Glomerular visceral epithelial cell (primary cell): ENCODE measurements around the gene TMEM33.
A peak's percentile ranks its signal among the peaks of the same experiment; 100 is the strongest.
"Not testable (repeated sequence)": the region's sequence is repeated elsewhere in the genome, so short reads cannot be mapped to it uniquely, and the experiment has no call there.

Experiments
- DNase-seq: peaks from one replicate; pipeline ENCODE4 v3.0.0-alpha.2; 2016; ENCODE audit errors: extremely low spot score

TMEM33 gene

GRCh38 chr4:41934901-41935651 lies at the start of gene TMEM33:
Gene TMEM33 (plus strand): TSS chr4:41935429. CDS start chr4:41935485, 56 bp downstream.
- peak; percentile 86 for DNase-seq

DNA sequence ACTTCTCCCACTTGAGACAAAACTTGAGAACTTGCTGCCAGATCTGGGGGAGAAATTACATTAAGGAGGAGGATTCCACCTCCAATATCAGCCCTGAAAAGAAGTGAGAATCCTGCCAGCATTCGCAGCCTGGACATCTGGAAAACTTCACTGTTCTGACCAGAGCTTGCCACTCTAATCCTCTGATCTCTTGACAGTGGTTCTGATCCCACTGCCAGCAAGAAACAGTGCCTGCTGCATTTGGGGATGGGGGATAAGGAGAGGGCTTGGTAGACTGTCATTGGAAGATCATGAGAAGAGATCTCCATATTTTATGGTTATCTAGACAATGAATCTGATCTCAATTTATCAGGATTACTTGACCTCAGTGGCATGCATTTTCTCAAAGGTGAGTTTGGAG lies 49.8 kb upstream of the TMEM33 start:
- DNase-seq = no peak

DNA sequence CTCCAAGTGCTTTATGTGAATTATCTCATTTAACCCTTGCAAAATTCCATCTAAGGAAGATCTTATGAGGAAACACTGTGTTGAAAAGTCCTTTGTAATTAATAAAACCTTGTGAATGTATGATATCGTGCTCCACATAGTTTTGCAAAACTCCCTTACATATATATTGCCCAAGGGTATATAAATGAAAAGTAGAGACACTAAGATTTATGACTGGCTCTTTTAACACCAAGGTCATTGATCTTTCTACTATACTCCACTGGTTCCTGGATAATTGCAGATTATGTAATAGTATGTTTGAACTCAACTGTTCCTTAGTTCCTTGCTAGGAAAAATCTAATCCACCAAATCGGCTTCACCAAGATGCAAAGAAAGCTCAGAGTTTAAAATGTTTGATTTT lies 48.0 kb upstream of the TMEM33 start:
- no peak for DNase-seq

DNA sequence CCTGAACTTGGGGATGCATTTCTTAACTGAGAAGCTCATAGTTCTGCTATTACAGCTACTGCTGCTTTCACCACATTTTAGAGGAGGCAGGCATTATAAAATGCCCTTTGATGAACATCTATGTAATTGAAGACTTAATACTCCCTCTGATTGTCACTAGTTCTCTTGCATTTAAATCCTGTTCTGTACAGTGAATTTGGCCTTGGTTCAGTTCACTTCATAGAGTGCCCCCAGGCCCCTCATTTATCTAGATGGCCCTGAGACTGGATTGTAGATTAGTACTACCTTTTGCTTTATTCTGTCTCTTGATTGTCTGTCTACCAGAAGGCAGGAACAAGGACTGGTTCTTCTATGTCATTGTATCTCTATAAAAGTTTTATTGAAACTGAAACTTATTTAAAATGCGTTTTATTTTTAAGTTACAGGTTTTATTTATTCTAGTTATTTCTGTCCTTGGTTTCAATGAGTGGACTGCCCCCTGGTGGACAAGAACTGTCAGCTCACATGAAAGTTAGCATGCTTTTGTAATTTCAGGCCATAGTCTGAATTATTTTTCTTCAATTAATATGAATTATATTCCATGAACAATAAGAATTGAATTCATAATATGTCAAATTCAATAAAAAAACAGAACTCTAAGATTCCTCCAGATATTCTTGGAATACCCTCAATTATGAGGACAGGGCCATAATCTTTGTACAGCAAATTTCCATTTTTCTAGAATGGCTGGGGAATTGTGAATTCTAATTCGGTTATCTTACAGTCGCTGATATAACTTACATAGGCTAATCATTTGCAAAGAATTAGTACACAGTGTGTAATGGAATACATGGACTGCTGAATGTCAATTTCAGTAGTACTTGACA lies 47.2 kb upstream of the TMEM33 start:
- peak; percentile 43 for DNase-seq

- DNase-seq = no peak
Observed at GRCh38 chr4:41888687-41889074, 46.5 kb upstream of the TMEM33 start.

DNA sequence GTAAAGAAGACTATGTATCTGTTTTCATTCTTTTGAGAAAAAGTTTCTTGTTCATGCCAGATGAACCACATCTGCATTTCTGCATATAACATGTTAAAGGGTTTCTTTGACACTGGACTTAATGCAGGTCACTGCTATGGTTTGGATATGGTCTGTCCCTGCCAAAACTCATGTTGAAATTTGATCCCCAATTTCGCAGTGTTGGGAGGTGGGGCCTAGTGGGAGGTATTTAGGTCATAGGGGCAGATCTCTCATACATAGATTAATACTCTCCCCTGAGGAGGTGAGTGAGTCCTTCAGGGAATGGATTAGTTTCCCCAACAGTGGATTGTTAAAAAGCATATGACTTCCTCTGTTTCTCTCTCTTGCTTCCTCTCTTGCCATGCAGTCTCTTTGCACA lies 45.9 kb upstream of the TMEM33 start:
- DNase-seq = no peak

- DNase-seq = no peak
Observed at GRCh38 chr4:41890085-41890484, 45.1 kb upstream of the TMEM33 start.

DNA sequence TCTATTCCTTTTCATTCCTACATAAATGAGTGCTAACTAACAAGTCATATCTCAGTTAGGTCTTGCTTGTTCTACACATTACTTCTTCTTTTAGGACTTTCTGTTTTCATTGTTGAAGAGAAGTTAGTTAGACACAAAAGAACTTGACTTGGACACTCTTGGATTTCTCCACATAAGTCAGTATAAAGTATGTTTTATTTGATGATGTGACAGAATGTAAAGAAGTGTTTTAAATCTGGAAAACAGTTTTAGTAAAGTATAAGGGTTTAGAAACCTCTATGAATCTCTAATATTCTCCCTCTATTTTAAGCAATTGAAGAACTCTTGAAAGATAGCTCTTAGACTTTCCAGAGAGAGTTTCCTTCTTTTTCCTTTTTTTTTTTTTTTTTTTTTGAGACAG lies 38.6 kb upstream of the TMEM33 start:
- no peak for DNase-seq

DNA sequence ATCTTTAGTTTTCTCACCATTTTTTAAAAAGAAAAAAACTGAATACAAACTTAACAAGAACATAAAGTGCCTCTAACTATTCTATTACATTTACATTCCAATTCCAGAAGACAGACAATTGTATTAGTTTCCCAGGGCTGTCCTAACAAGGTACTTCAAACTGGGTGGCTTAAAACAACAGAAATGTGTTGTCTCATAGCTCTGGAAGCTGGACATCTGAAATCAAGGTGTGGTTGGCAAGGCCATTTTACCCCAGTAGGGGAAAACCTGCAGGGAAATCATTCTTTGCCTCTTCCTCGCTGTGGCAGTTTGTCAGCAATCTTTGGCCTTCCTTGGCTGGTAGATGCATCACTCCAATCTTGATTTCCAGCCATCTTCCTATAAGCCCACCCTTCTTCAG lies 37.5 kb upstream of the TMEM33 start:
- no peak for DNase-seq

DNA sequence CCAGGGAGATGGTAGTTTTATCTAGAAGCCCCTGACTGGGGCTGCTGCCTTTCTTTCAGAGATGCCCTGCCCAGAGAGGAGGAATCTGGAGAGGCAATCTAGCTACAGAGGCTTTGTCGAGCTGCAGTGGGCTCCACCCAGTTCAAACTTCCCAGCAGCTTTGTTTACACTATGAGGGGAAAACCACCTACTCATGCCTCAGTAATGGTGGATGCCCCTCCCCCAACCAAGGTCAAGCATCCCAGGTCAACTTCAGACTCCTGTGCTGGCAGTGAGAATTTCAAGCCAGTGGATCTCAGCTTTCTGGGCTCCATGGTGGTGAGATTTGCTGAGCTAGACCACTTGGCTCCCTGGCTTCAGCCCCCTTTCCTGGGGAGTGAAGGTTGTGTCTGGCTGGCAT lies 26.1 kb upstream of the TMEM33 start:
- not testable (repeated sequence) for DNase-seq

DNA sequence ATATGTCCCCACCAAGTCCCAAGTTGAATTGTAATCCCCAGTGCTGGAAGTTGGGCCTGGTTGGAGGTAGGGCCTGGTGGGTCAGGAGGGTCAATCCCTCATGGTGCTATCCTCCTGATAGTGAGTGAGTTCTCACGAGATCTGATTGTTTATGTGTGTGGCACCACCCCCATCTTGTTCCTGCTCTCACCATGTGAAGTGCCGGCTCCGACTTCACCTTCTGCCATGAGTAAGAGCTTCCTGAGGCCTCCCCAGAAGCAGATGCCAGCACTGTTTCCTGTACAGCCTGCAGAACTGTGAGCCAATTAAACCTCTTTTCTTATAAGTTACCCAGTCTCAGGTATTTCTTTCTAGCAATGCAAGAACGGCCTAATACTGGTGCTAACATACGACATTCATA lies 22.7 kb upstream of the TMEM33 start:
- DNase-seq = no peak

DNA sequence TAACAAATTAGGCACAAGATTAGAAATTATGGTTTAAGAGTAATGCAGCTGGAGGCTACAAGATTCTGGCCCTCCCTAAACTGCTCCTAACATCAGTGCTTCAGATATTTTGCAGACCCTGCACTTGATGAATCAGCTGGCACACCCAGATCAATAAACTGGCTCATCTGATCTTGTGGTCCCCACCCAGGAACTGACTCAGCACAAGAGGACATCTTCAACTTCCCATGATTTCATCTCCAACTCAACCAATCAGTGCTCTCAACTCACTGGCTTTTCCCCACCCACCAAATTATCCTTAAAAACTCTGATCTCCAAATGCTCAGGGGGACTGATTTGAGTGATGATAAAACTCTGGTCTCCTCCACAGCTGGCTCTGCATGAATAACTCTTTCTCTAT lies 21.7 kb upstream of the TMEM33 start:
- DNase-seq = no peak

- DNase-seq = no peak
Observed at GRCh38 chr4:41918278-41918677, 17.0 kb upstream of the TMEM33 start.

DNA sequence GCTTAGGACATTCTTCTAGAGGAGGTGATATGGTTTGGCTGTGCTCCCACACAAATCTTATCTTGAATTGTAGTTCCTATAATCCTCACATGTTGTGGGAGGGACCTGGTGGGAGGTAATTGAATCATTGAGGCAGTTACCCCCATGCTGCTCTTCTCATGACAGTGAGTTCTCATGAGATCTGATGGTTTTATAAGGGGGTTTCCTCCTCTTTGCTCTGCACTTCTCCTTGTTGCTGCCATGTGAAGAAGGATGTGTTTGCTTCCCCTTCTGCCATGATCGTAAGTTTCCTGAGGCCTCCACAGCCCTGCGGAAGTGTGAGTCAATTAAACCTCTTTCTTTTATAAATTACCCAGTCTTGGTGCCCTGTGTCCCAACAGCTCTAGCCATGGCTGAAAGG lies 14.8 kb upstream of the TMEM33 start:
- DNase-seq = not testable (repeated sequence)

DNA sequence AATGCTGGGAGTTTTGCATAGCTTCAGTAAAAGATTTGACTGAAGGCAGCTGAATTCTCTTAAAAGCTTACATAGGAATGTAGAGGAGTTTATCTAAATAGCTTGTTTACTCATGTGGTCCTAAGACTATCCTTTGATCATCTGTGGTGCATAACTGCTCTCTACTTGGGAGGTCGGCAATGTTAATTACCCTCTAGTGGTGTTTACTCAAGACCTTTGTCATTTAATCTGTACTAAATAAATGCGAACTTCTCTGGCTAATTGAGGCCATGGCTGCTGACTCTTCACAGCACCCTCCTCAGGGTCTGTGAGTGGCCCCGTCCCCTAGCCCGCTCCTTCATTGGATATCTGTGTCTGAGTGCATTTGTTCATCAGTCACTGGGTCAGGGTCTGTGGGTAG lies 13.8 kb upstream of the TMEM33 start:
- no peak for DNase-seq

DNA sequence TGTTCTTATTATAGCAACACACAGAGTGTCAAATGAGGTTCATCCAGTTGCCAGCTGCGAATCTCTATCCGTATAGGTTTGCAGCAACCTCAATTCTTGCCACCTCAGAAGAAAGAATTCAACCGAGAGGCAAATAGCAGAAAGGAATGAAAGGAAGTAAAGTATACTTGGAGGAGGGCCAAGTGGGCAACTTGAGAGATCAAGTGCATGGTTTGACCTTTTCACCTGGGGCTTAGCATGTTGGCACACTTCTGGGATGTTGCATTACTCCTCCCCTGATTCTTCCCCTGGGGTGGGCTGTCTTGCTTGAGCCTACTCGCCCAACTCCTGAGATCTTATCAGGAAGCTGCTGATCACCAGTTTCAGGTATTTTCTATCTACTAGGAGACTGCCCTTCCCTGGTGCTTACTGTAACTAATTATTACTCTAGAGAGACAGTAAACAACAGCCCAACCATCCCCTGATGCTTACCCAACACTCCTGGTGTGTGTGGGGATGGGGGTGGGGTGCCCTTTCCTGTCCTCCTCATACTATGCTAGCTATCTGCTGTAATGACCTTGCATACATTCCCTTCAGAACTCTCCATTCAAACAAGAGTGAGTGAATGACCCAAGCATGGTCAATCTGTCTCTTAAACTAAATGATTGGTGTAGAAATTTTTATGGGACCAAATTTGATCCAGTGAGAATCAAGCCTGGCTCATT lies 7.3 kb upstream of the TMEM33 start:
- no peak for DNase-seq

DNA sequence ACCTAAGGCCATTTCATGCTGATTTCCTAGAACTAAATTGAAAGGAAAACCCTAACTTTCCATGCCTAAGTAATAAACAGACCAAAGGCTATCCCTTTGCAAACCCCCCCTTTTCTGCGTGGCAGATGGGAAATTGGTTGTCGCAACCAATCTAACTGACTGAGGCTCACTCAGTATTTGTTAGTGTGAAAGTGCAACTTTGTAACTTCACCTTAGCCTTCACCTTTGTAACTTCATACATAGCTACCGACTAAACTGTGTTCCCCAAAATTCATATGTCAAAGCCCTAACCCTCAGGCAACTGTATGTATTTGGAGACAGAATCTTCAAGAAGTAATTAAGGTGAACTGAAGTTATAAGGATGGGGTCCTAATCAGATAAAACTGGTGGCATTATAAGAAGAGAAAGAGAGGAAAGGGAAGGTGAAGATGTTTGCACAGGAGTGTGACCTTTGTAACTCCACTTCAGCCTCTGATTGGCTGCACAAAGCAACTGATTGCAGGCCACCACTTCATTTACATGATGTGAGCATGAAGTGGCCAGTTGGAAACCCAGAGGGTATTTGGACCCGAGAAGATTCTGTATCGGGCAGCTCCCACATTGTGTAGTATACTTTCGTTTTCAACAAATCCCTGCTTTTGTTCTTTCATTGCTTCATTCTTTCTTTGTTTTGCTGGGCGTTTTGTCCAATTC lies 4.9 kb upstream of the TMEM33 start:
- no peak for DNase-seq

GRCh38 chr4:41932988-41933387 lies 2.2 kb upstream of the TMEM33 start:
- DNase-seq = no peak

GRCh38 chr4:41933997-41934503 lies 1.2 kb upstream of the TMEM33 start:
- DNase-seq = no peak

GRCh38 chr4:41934514-41934900 lies 722 bp upstream of the TMEM33 start:
- no peak for DNase-seq

DNA sequence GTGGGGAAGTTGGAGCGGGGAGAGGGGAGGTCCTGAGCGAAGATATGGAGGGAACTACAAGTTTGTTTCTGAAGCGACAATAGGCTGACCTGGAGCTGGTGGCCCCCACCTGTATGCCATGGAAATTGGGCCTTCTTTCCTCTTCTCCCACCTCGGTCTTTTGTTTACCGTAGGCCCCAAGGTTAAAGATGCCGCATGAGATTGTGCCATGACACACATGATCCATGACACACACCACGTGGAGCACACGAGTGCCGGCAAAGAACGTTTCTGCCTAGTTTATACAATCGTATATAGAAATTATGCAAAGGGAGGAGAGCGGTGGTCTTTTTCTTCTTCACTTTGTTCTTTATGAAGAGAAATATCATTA lies 408 bp downstream of the TMEM33 start:
- no peak for DNase-seq
